Peyer's patch (tissue), 4 donors: ENCODE data around the gene FITM1. TPM values are rescaled to one million over a fixed set of nuclear protein-coding genes. Genes with fewer than 3 reads are reported as not detected.
A peak's percentile ranks its signal among the peaks of the same experiment; 100 is the strongest.

Source experiments
- DNase-seq, 3 donors: peaks; one replicate each; pipeline ENCODE4 v3.0.0-alpha.2; 2017 to 2019
- H3K27ac ChIP-seq, 4 donors: fragments of 200-600 bp; sonication (generic); one replicate each; pipeline ENCODE4 v1.5.1; 2016 to 2019
- H3K27me3 ChIP-seq, 2 donors: fragments of 200-600 bp; sonication (generic); one replicate each; pipeline ENCODE4 v1.5.1; 2019
- H3K36me3 ChIP-seq, 3 donors: fragments of 200-600 bp; sonication (generic); one replicate each; pipeline ENCODE4 v1.5.1; 2016 to 2019
- H3K4me1 ChIP-seq, 4 donors: fragments of 200-600 bp; sonication (generic); one replicate each; pipeline ENCODE4 v1.5.1; 2016 to 2019
- H3K4me3 ChIP-seq, 4 donors: fragments of 200-600 bp; sonication (generic); 1 replicate in 3 of 4; 2 replicates in 1 of 4; pipeline ENCODE4 v1.5.1; 2016 to 2019; ENCODE audit warnings: mild to moderate bottlenecking in 1 of 4
- H3K9me3 ChIP-seq, 4 donors: fragments of 200-600 bp; sonication (generic); one replicate each; pipeline ENCODE4 v1.5.1; 2016 to 2019; ENCODE audit warnings: mild to moderate bottlenecking in 1 of 4
- CTCF ChIP-seq, 6 experiments: fragments of 450-650 bp in 4 of 6; fragments of 200-600 bp in 2 of 6; sonication (generic) in 1 of 6; IDR thresholded peaks; one replicate each; pipeline ENCODE4 v1.5.1; 2017 to 2019; ENCODE audit warnings: antibody characterized with exemption in 6 of 6, mild to moderate bottlenecking in 3 of 6, moderate library complexity in 1 of 6
- POLR2A ChIP-seq, 2 donors: fragments of 450-650 bp; IDR thresholded peaks; one replicate each; pipeline ENCODE4 v1.5.1; 2017; ENCODE audit warnings: antibody characterized with exemption in 2 of 2, mild to moderate bottlenecking in 2 of 2, moderate library complexity in 2 of 2
- total RNA-seq, 4 donors: library from RNA; depleted of rRNA; stranded (reverse); fragments of >200 nt; gene quantifications; one replicate each; pipeline ENCODE4 v1.1.0, GENCODE V29; 2016

FITM1 gene
- total RNA-seq, 4 donors from 2014 or later, result 2.6 to 11.3 (median 3.9) TPM; not detected in 1

DNA sequence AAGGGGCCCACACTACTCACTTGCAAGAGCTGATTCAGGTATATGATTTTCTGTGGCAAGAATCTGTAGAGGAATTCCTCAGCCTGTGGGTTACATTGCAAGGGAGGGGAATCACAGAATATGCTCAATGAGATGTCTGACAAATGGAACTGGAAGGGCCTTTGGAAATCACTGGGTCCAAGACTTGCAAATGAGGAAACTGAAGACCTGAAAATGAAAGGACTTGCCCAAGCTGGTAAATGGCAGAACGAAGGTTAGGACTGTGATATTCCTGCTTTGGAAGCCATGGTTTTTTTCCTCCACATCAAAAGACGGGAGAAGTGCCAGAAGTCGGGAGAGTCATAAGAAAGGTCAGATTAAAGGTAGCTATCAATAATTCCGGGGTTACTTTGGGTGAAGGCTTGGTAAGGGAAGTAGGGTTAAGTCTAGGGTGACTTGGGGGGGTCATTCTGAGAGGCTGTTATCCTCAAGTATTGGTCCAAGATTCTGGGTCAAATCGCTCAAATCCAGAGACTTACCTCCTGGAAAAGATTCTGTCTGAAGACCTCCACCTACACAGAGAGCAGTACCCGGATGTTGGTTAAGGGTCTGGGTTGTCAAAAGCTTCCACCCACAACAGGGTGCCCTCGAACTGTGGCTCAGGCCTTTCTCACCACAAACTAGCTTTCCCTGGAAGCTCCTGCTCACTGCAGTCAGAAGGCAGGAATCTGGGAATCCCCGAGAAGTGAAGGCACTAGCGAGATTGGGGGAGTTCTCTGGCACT lies 15.4 kb downstream of the FITM1 start:
- H3K4me1 ChIP-seq, result peaks cover 0 to 48% (median 16%) of the 10 kb centered on the region in 4 donors
- no peak for DNase-seq

GRCh38 chr14:24146453-24146977 lies 16.1 kb downstream of the FITM1 start, which contains the start of gene PSME2:
TSS of gene PSME2 (minus strand) at chr14:24146610. CDS start at chr14:24146581, 29 bp downstream.
- H3K27ac ChIP-seq, result peak within 1 kb of the TSS; percentile 80 to 96 (median 94)
- TF ChIP-seq CTCF (IDR thresholded peaks at IDR 0.05), result no peak
- peak; percentile 36 to 73 for TF ChIP-seq POLR2A (IDR thresholded peaks at IDR 0.05)
- peaks cover 0 to 48% (median 16%) of the 10 kb centered on the region in 4 donors for H3K4me1 ChIP-seq
- no peaks in the 10 kb centered on the region for H3K9me3 ChIP-seq
- H3K27me3 ChIP-seq, result no peaks in the 10 kb centered on the region
- H3K36me3 ChIP-seq, result peaks cover 0 to 30% (median 1%) of the 10 kb centered on the region in 3 donors
- peak; percentile 95 to 98 (median 97) for DNase-seq
- peak within 1 kb of the TSS; percentile 73 to 96 (median 78) for H3K4me3 ChIP-seq

More for the DNA sequence above, 15.4 kb downstream of the FITM1 start:
- peak overlapping the region; percentile 73 to 96 (median 78) for H3K4me3 ChIP-seq
- TF ChIP-seq POLR2A (IDR thresholded peaks at IDR 0.05) (no peak), CTCF (IDR thresholded peaks at IDR 0.05) (no peak)
- no peaks in the 10 kb centered on the region for H3K9me3 ChIP-seq
- H3K36me3 ChIP-seq, result peaks cover 0 to 23% (median 0%) of the 10 kb centered on the region in 3 donors
- H3K27ac ChIP-seq, result peak overlapping the region; percentile 80 to 96 (median 94)
- H3K27me3 ChIP-seq, result no peaks in the 10 kb centered on the region

DNA sequence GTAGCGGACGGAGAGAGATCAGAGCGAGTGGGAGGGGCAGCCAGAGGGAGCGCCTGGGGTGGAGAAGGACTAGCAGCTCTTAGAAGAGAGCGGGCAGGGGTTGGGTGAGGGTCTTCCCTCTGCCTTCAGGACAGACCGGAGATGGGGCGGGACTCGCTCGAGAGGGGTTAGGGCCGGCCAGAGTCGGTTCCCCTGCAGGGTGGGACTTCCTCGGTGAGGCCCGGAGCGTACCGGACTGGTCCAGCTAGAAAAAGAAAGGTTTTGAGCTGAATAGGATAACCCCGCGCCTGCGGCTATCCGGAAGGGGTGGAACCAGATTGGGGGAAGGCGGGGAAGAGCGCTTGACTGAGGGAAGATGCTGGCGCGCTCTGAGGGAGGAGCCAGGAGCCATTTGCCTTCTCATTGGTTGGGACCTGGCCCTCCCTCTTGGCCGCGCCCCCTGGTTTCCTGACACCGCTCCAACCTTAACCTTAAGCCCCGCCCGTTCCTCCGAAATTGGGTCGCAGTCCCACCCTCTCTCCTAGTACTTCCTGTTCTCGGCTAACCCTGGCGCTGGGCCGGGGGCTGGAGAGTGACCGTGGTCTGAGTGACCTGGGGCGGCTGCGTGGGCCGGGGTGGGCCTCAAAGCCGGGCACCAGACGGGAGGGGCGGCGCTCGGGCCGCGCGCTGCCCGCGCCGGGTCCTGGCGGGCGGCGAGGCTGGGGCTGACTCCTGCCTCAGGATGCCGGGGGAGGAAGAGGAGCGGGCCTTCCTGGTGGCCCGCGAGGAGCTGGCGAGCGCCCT lies 16.7 kb downstream of the FITM1 start, which contains the start of gene RNF31:
RNF31 (plus strand) TSS at position 521 of the 783 bp plus-strand sequence; CDS start at position 722, 201 bp downstream.
- TF ChIP-seq POLR2A (IDR thresholded peaks at IDR 0.05) (peak; percentile 38 to 54), CTCF (IDR thresholded peaks at IDR 0.05) (no peak)
- Histone ChIP-seq H3K9me3 (no peaks in the 10 kb centered on the region), H3K36me3 (peaks cover 0 to 36% (median 2%) of the 10 kb centered on the region in 3 donors), H3K4me1 (peaks cover 0 to 45% (median 15%) of the 10 kb centered on the region in 4 donors), H3K27me3 (no peaks in the 10 kb centered on the region), H3K4me3 (peak within 1 kb of the TSS; percentile 73 to 96 (median 78)), H3K27ac (peak within 1 kb of the TSS; percentile 80 to 96 (median 94))
- DNase-seq, result peak; percentile 98 to 99 (median 99)

- peak overlapping the region; percentile 80 to 96 (median 94) for H3K27ac ChIP-seq
- no peak for DNase-seq
- TF ChIP-seq CTCF (IDR thresholded peaks at IDR 0.05) (no peak), POLR2A (IDR thresholded peaks at IDR 0.05) (no peak)
- no peaks in the 10 kb centered on the region for H3K9me3 ChIP-seq
- no peaks in the 10 kb centered on the region for H3K27me3 ChIP-seq
- peaks cover 0 to 38% (median 13%) of the 10 kb centered on the region in 4 donors for H3K4me1 ChIP-seq
- peak overlapping the region; percentile 73 to 96 (median 78) for H3K4me3 ChIP-seq
- peaks cover 0 to 43% (median 2%) of the 10 kb centered on the region in 3 donors for H3K36me3 ChIP-seq
Observed at GRCh38 chr14:24147761-24148428, 17.4 kb downstream of the FITM1 start.
